LoVo (cell line): ENCODE measurements around the gene NARF.

Source experiments
- DNase-seq: peaks from one replicate; pipeline ENCODE4 v3.0.0-alpha.2; 2016; ENCODE audit warnings: low spot score

NARF gene

GRCh38 chr17:82474223-82475010 is 15.9 kb downstream of the NARF start:
- no peak for DNase-seq

GRCh38 chr17:82475458-82475857 is 16.9 kb downstream of the NARF start:
- no peak for DNase-seq

- no peak for DNase-seq
Observed at GRCh38 chr17:82477934-82478333, 19.4 kb downstream of the NARF start.

DNA sequence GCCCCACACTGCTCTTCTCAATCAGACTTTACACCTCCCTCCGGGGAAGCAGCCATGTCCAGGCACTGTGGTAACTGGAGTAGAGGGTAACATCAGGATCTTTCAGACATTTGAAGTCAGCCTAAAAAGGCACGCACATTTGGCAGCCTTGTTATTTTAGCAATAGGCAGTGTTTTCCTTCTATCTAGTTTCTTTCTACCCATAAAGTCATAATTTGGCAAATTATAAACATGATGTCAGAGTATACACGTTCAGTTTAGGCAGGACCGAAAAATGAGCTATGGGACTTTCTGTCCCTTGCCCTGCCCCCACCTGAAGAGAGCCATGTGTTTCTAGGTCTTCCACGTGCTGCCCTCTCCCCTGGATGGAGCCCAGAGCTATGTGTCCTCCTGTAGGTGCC is 21.1 kb downstream of the NARF start:
- DNase-seq: no peak

DNA sequence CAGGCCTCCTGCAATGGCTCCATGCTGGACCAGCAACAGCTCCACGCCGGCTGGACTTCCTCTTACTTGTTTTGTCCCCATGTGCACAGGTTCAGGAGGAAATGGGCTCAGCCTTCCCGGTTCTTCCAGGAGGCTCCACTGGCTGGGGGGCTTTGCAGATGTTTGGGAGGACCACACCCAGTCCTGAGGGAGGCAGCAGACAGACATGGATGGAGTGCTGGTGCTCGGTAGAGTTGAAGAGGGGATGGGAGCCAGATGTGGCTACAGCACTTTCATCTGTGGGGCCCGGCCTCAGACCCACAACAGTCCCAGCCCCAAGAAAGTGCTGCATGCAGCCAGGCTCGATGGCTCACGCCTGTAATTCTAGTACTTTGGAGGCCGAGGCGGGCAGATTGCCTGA is 21.8 kb downstream of the NARF start:
- no peak for DNase-seq

- no peak for DNase-seq
Observed at GRCh38 chr17:82483204-82483660, 24.7 kb downstream of the NARF start.

DNA sequence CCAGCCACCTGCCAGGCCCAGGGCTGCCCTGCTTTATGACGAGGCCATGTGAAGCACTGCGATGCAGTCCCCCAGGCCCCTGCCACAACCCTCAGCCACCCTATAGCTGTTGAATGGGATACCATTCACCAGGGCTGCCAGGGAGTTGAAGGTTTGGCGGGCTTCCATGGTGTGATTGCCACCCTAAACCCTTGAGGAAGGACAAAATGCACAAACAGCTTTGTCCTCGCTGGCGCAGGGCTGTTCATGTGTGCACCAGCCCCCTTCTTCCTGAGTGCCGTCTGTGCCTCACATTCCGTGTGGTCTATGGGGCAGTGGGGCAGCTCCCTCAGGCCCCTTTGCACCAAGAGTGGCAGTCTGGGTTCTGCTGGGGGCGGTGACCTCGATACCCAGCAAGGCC is 25.3 kb downstream of the NARF start:
- DNase-seq: no peak

DNA sequence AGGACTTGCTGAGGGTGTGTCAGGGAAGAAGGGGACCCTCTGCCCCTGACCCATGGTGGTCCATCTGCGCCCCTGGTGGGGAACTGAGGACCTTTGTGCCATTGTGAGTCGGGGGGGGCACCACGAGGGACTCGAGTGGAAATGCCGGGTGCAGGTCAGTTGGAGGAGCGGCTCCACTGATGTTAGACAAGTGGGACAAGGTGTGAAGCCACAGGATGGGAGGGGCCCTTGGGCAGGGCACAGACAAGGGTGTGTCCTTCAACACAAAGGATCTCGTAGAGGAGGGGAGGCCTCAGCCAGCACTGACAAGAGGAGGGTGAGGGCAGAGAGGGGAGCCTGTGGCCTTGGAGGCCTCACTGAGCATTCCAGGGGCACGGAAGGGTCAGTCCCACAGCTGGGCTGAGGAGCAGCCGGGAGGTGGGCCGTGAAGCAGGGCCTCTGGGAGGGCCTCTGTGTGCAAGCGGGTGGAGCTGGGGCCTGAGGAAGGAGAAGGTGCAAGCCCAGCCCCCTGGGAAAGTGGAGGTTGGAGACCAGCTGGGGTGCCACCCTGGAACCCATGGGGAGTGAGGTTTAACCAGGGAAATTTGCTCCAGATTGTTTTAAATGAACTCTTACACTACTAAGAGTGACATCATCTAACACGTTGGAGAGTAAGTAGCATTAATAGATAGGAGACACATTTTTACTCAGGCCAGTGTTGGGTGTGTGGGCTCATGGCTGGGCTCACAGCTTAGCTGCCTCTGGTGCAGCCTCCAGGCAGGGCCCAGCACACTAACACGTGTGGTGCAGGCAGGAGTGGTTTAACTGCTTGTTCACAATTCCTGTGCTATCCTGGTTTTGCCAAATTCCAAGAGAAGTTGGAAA is 27.9 kb downstream of the NARF start:
- no peak for DNase-seq

- no peak for DNase-seq
Observed at GRCh38 chr17:82487910-82488309, 29.4 kb downstream of the NARF start.

- no peak for DNase-seq
Observed at GRCh38 chr17:82489117-82489516, 30.6 kb downstream of the NARF start.

DNA sequence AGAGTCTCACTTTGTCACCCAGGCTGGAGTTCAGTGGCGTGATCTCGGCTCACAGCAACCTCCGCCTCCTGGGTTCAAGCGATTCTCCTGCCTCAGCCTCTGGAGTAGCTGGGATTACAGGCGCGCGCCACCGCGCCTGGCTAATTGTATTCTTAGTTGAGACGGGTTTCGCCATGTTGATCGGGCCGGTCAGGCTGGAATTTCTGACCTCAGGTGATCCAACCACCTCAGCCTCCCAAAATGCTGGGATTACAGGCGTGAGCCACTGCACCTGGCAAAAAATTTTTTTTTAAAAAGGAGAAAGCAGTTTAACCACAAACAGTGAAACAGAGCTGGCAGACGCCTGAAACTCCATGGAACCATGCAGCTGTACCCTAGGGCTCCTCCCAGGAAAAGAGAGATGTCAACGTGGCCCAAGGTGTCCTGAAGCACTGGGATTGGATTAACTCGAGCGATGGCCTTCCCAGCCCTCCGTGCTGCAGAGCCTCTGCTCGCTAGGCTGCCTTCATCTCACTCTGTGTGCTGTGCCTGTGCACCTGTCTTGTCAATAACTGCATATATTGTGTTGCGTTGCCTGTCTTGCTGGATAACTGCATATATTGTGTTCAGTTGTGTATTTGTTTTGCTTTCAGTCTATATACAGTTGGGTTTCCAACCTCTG is 31.4 kb downstream of the NARF start:
- no peak for DNase-seq

GRCh38 chr17:82490512-82491195 is 32.1 kb downstream of the NARF start:
- no peak for DNase-seq

DNA sequence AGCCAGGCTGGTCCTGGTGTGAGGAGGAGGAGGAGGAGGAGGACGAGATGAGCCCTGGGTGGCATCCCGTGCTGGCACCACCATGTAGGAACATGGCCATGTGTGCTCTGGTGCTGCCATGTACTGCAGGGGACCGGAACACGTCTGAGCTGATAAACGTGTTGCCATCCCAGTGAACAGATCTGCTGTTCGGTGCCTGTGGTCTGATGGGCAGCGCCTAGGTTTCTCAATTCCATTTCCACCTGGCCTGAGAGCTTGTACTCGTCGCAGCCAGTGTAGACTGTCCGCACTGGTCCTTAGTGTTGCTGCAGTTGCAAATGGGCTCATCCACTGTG is 32.6 kb downstream of the NARF start:
- no peak for DNase-seq

DNA sequence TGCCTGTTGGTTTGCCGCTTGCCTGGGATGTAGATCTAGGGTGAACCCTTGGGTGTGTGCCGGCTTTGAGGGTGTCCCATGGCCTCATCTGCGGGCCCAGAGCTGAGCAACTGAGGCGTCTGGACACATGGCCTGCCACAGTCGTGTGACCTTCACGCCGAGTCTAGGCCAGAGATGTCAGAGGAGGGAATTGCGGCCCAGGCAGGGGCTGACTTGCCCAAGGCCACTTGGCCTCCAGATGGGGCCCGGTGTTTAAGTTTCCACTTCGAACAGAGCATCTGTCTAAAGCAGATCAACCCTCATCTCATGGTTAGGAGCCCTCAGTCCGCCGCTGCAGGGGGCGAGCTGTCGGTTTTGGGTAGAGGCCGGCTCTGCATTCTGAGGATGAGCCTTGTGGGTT is 33.0 kb downstream of the NARF start:
- no peak for DNase-seq

DNA sequence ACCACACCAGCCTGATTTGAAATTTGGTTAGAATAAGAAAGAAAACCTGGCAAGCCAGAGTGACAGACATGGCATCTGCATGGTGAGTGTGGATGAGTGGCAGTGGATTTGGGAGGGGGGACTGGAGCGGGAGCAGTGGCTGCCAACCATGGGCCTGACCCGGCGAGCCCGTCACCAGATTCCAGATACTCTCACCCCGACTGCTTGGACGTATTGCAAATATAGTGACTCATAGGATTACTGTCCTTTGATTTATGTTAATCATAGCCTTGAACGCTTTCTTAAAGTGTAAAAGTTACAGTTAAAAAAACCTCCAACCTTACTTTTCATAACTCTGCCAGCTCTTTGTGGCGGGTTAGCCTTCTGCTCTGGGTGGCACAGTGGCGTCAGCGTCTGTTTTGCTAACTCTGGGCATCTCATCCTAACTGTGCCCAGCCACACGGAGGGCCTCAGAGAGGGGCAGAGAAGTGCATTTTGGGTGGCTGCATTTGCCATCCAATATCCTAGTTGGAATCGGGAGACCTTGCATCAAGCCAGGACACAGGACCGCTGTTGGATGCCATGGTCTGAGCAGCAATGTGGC is 34.2 kb downstream of the NARF start:
- no peak for DNase-seq

GRCh38 chr17:82493226-82493781 is 34.8 kb downstream of the NARF start:
- no peak for DNase-seq

GRCh38 chr17:82494236-82495055 is 35.9 kb downstream of the NARF start:
- peak; percentile 77 for DNase-seq

GRCh38 chr17:82495844-82496528 is 37.4 kb downstream of the NARF start:
- DNase-seq: peak; percentile 72

GRCh38 chr17:82496529-82497434 is 38.2 kb downstream of the NARF start:
- DNase-seq: peak; percentile 91
